NCI-H526 (cell line): ENCODE measurements around the gene CEP68.
"Not testable (repeated sequence)": the region's sequence is repeated elsewhere in the genome, so short reads cannot be mapped to it uniquely, and the experiment has no call there.

ENCODE experiments used
- DNase-seq, 2 experiments: peaks; one replicate each; lab custom pipeline; 2025; lab: John Stamatoyannopoulos, UW

CEP68 gene

GRCh38 chr2:65129826-65130663 lies 73.8 kb downstream of the CEP68 start, which contains the start of gene RAB1A:
Gene RAB1A, minus strand, starts transcription at chr2:65130106. Its CDS starts 191 bp downstream, at chr2:65129915.
- DNase-seq, result peak; percentile 98 to 99

GRCh38 chr2:65130664-65131175 lies 74.5 kb downstream of the CEP68 start:
- DNase-seq, result peak; percentile 33 to 79

- not testable (repeated sequence) for DNase-seq
Measured at GRCh38 chr2:65132930-65133329, 76.7 kb downstream of the CEP68 start.

- no peak for DNase-seq
Measured at GRCh38 chr2:65133626-65134025, 77.4 kb downstream of the CEP68 start.

GRCh38 chr2:65134158-65134557 lies 77.9 kb downstream of the CEP68 start:
- no peak for DNase-seq

GRCh38 chr2:65136253-65136652 lies 80.0 kb downstream of the CEP68 start:
- DNase-seq, result no peak
